HG02981 (cell line): ENCODE measurements around the gene KCNA10.
"Not testable (repeated sequence)": the region's sequence is repeated elsewhere in the genome, so short reads cannot be mapped to it uniquely, and the experiment has no call there.

Experiments
- ATAC-seq: cut with Tn5 transposase; IDR thresholded peaks from one replicate; pipeline ENCODE4 v1.9.1; 2021; ENCODE audit warnings: mild to moderate bottlenecking, moderate library complexity; ENCODE audit not compliant: unreplicated experiment

KCNA10 gene

DNA sequence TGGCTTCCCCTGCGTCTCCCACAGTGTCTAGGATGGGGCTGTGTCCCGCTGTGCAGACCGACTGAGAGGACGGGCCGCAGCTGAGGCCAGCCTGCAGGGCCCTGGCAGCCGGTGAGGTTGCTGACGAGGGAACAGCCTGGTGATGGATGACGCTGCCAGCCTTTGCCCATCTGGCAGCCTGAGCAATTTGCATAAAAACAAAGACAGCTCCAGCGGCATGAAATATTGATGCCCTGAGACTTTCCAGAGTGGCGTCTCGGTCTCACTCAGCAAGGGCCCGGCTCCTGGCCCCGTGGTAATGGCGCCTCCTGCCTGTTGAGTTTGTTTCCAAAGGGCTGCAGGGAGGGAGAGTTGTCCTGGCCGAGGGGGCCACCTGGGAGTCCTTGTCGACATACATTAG lies 19.1 kb upstream of the KCNA10 start:
- ATAC-seq = no peak

DNA sequence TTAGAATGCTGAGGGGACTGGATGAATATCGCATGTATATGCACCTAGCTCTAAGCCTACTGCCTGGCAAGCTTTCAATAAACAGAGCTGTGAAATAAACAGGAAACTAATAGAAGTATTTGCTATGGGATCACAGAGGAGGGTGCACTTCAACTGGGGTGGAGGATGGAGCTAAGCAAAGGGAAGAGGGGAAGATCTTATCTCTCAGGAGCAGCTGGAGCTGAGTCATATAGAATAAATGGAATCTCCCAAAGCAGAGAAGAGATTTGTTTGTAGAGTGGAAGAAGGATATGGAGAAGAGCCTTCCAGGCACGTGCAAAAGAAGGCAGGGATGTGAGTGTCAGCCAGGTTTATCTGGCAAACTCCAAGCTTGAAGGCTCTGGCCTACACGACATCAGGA lies 17.0 kb upstream of the KCNA10 start:
- no peak for ATAC-seq

DNA sequence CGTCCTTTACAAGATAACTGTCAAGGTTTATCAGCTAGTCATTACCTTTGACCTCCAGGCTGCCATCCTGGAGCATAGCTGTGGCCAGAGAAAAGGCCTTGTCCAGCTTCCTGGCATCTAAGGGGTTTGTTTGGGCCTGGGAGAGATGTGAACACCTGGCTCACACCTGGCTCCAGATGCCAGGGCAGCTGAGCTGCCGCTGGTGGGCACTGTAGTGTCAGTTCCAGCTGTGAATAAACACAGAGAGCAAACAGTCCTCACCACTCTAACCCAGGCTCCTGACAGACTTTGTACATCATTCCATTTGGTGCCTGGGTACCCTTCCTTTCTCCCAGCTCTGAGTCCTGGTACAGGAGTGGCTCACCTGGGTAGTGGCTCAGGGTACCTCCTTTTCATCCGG lies 14.3 kb upstream of the KCNA10 start:
- ATAC-seq = no peak

DNA sequence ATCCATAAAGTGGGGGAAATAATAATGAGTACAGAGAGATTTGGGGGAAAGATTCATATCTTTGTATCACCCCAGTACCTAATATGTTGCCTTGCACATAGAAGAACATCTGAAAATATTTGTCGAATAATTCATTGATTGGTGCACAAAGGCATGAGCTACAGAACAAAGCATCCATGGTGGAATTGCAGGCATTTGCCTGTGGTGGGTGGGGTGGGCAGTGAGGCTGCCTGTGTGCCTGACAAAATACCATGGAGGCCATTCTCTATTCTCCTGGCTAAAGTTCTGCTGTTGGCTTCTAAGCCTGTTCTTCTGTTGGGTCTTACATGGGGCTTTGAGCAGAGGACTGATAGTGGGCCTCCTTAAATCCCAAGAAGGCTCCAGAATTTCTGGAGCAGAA lies 10.0 kb upstream of the KCNA10 start:
- ATAC-seq = no peak

DNA sequence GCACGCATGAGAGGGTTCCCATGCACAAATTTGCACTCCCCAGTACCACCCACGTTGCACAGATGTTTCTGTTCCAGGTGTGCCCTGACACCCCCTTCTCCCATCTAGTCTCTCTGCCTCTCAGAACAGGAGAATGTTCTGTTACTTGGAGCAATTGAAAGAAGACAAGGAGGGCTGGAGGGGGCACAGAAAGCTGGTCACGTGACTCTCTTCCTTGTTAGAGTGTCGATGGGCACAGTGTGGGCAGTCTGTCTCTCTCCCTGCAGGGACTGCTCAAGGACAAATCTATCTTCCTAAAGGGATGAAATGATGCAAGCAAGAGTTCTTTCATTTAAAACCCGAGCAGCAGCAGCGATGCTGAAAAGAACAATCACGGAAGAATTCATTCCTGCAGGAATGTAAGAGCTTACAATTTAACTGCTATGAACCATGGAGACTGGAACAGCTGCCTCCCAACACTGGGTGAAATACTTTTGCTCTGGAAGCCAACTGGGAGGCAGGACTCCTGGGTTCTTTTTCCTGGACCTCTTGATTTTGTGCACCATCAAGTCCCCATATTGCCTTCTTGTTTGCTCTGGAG lies 7.3 kb upstream of the KCNA10 start:
- ATAC-seq = no peak

DNA sequence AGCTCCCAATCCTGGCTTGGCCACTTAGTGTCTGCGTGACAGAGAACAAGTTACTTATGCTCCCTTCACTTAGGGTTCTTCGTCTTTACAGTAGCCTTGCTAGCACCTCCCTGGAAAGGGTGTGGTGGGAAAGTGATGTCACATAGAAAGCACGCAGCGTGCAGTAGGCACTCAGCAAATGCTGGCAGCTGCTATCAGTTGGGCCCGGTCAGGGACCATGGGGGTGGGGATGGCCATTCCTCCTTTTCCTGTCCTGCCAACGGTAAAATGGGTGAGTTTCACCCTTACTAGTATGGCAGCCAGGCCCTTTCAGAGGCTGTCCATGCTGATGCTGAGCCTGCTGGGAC lies 6.2 kb upstream of the KCNA10 start:
- ATAC-seq = no peak

DNA sequence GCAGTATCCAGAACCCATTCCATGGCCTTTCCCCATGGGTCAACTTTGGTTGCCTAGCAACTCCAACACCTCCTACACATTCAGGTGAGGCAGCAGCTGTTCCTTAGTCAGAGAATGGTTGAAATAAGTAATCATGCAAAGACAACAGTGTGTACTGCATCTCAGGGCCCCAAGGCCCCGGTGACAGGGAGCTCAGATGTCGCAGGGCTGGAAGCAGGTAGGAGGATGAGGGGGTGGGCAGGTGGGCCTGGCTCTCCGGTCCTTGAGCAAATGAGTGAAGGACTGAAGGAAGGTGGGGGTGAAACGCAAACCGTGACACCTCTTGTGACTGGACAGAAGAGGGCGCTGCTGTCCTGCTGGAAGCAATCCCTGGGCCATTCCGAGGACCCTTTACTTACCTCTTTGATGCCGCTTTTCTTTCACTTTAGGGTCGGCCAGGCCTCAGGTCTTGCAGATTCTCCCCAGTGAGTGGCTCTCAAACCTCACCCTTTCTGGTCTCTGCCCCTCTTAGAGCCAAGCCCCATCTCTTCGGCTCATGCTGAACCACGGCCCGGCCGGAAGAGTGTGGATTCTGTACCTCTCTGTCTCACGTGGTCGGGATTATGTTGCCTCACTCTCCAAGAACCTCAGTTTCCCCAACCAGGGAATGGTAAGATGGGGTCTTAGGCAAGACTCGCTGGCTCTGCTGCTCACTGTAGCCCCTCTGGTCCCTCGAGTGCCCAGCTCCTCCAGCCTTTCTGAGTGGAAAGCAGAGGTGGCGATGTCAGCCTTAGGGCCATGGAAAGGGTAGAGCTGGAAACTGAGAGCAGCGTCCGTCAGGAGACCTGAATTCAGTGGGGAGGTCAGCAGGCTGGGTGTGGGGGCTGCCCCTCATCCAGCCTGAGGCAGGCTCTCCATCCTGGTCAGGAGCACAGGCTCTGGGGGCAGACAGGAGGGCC lies 5.6 kb upstream of the KCNA10 start:
- no peak for ATAC-seq

DNA sequence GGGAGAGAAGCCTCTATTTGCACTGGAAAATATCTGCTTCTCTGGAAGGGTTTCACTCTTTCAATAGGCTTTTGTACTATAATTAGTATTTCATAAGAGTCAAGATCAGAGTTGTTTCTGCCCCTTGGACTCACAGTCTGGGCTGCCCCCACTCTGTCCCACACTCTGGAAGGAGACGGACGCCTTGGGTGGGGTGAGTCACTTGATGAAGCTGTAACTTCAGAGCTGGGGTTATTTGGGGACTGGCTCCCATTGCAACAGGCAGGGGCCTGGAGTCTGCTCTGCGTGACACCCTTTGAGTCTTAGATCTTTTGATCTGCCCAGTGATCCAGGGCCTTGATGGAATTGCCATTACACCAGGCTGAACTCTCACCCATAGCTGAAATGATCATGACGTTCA lies 4.0 kb upstream of the KCNA10 start:
- no peak for ATAC-seq

DNA sequence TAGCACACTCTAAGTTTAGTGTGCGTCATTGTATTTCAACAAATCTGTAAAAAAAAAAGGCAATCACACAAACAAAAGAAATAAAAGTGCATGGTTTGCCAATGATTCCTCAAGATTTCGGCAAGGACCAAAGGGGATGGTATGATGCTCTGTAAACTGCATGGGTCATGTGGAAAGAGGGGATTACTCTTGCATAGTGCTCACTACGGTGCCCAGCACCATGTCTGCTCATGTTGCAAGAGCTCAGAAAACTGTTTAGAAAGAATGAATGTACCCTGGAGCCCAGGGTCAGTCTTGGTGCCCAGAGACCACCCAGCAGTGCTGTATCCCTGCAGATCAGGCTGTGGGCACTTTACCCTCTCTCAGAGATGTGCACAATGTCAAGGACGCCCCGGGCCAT lies 3.6 kb upstream of the KCNA10 start:
- ATAC-seq = no peak

DNA sequence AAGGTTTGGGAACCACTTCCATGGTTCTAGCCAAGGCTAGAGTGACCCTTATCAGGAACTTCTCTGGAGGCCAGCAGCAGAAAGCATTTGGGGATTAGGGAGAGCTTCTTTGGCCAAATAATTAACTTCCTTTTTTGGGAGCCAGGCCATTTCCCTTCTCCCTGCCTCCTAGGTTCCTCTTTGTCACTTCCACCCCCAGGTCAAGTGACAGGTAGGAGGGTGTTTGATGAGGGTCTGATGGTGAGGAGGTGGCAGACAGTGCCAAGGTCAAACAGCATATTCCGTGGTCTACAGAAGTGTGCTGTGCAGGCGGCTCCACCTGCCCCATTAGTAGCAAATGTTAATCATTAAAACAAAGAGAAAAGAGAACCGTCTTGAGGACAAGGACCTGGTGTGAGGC lies 1.9 kb upstream of the KCNA10 start:
- no peak for ATAC-seq

DNA sequence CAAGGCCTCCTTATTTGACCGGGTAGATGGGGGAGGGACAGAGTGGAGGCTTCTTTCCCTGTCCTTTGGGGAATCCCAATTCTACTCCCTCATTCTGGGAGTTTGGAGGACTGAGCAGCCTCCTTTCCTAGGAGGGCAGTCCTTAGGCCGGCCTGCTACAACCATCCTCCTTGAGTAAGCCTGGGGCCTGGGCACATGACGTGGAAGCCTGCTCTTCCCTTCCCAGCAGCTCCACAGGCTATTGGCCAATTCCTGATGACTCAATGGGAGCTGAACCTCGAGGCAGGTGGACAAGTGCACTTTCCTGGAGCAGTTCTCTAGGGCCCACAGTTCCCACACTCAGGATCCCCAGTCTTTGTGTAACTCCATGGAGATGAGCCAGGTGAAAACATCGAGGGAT lies 3.1 kb downstream of the KCNA10 start:
- no peak for ATAC-seq

DNA sequence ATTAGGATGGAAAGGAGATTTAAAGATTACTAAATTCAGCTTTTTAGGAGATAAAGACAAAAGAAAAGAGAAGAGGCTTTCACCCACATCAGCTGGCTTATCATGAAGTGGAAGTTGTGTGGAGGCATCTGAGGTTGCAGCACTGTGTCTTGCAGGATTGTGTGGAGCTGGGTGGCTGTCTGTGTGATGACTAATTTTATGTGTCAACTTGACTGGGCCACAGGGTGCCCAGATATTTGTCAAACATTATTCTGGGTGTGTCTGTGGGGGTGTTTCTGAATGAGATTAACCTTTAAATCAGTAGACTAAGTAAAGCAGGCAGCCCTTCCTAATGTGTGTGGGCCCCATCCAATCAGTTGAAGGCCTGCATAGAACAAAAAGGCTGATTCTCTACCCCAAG lies 3.9 kb downstream of the KCNA10 start:
- no peak for ATAC-seq

DNA sequence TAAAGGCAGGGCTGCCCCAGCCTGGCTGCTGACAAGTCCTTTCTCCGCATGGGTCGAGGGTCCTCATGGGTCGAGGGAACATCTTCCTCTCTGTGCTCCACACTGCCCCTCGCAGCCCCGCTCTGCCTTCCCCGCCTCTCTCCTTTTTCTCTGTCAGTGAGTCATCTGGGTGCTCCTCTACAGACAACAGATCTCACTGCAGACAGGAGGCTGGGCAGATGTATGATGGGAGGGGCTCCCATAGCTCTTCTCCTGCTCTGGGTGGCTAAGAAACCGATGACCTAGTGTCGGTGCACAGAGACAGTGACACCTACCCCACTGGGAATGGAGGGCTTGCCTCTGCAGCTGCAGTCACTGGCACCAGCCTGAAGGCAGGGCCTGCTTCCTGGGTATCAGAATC lies 5.5 kb downstream of the KCNA10 start:
- ATAC-seq = no peak

DNA sequence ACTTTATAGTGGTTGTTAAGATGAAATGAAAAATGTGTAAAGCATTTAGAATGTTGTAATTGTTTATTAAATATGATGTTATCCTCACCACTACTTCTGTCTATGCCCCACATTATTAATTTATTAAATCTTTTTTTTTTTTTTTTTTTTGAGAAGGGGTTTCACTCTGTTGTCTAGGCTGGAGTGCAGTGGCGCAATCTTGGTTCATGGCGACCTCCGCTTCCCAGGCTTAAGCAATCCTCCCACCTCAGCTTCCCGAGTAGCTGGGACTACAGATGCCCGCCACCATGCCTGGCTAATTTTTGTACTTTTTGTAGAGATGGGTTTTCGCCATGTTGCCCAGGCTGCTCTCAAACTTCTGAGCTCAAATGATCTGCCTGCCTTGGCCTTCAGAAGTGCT lies 7.5 kb downstream of the KCNA10 start:
- no peak for ATAC-seq

DNA sequence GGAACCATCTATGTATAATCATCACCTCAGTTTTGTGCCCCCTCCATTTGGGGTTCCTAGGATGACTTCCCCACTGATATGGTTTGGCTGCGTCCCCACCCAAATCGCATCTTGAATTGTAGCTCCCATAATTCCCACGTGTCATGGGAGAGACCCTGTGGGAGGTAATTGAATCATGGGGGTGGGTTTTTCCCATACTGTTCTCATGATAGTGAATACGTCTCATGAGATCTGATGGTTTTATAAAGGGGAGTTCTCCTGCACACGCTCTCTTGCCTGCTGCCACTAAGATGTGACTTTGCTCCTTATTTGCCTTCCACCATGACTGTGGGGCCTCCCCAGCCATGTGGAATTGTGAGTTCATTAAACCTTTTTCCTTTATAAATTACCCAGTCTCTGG lies 8.1 kb downstream of the KCNA10 start:
- ATAC-seq = not testable (repeated sequence)

DNA sequence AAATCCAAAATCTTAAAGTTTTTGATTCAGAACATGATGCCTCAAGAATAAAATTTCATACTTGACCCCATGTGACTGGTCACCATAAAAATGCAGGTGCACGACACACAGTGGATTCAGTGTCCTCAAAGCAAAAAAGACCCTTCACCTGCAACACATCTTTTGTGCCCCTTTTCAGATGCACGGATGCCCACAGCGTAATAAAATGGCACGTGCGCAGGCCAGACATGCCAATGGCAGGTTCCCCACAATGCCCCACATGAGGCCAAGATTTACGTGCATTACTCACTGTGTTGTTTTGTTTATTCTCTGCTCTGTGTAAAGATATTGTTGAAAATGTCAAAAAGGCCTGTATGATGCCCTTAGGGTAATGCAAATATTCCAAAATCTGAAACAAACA lies 9.3 kb downstream of the KCNA10 start:
- no peak for ATAC-seq

DNA sequence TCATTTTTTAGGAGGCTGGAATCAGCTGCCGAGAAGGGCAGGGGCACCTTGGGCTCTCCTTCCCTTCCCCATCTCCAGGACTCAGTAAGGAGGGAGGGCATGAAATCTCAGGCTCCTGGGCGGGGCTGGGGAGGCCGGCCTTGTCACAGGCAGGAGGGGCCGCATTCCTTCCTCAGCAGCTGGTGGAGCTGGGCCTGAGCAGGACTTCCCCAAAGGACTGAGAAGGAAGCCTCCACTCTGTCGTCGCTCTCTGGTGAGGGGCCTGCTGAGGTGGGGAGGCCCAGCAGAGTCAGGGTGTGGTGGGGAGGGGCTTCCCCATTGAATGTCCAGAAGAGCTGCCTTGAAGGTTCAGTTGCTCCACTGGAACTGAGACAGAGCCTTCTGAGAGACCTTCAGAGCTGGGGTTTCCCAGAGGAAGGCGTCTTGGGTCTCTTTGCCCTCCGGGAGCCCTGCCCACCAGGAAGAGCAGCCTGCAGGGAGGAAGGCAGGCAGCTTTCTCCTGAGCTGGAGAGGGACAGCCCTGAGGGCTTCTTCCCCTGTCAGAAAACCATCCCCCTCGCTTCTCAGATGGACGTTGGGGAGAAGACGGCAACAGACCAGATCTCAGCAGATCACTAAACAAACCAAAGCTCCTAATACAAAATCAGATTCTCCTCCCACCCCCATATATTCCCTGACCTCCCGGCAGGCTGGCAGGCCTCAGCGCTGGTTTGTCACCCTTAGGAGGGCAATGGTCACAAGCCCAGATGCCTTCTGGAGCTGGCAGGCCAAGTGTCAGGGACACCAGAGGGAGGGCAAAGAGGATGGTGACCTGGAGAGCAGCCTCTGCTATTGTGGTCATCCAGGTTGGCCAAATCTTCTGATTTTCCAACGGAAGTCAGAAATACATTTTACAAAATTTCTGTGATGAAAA lies 10.7 kb downstream of the KCNA10 start:
- no peak for ATAC-seq

DNA sequence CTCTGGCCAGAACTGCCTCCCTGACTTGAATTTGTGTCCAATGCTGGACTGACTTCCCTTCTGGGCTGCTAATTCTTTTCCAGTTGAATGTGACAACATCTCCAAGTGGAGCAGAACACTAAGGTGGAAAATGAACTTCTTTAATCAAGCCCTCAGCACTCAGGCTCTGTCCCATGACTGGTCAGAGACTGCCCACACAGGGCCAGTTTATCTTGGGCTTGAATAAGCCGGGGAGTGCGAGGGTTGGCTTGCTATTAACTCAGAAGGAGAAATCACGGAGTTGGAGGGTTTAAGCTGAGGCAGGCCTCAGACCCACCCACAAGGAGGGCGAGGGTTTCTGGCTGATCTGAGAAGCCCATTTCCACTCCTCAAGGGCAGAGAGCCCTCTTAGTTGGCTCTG lies 12.4 kb downstream of the KCNA10 start:
- ATAC-seq = no peak

DNA sequence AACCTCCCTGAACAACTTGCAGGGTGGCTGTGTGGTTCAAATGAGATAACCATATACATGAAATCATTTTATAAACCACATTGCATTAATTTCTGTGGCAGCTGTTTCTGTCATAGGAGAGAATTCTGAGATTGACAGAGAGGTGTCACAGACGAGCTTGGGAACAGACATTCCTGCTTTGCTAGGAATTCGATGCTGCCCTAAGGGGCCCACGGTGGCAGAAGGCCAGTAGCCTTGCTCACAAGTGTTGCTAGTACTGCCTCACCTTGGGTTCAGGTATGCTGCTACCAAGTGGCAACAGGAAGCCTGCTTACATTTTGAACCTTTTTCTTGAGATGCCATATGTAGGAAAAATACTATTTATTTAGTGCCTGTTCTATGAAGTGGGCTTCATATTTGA lies 13.4 kb downstream of the KCNA10 start:
- ATAC-seq = no peak

DNA sequence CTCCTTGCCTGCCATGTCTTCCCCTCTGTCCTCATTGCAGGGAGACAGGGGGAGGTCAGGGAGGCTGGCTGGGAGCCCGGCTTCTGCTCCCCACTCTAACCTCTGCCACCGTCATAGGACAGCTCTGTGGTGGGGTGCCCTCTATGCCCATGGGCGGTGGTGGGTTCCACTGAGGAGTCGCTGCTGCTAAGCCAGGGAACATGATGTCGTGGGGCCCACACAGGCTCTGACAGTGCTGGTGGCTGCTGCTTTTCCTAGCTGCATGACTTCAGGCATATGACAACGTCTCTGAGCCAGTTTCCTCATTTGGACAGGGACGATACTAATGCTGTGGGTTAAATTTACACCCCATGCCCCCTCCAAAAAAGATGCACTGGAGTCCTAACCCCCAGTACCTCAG lies 14.7 kb downstream of the KCNA10 start:
- ATAC-seq = no peak

DNA sequence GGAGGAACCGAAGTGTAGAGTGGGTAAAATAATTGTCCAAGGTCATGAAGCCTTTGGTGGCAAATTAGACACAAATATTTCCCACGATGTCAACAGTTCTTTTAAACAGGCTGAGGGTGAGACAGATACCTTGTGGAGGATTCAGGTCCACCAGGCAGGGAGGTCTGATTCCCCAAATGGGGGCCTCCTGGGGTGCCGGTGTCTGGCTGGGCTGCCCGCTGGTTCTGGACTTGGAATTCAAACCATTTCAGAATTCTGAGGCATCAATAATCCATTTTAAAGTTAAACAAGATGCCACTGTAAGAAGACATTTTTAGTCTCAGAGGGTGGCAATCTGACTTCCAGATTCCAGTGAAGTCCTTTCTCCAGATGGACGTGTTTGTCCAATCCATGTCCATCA lies 15.5 kb downstream of the KCNA10 start:
- ATAC-seq = no peak
